Skin epidermis (tissue), 12 donors: ENCODE results near the gene FAF1.
"Not testable (repeated sequence)": the region's sequence is repeated elsewhere in the genome, so short reads cannot be mapped to it uniquely, and the experiment has no call there.

ENCODE experiments used
- H3K27ac ChIP-seq, 21 experiments: fragments of 200-600 bp; sonication (generic) in 11 of 21; one replicate each; pipeline ENCODE4 v1.5.0; 2020; ENCODE audit warnings: mild to moderate bottlenecking in 3 of 21, inconsistent platforms in 2 of 21, moderate library complexity in 2 of 21
- H3K4me3 ChIP-seq, 7 experiments: fragments of 200-600 bp; sonication (generic) in 2 of 7; one replicate each; pipeline ENCODE4 v1.5.0; 2020; ENCODE audit warnings: inconsistent platforms in 2 of 7, mild to moderate bottlenecking in 2 of 7, moderate library complexity in 1 of 7

FAF1 gene

GRCh38 chr1:50727578-50727977 lies 232.5 kb downstream of the FAF1 start:
- not testable (repeated sequence) for H3K4me3 ChIP-seq, H3K27ac ChIP-seq

- peak overlapping the region in 4 of 21 experiments; percentile 20 to 59 (median 38) for H3K27ac ChIP-seq
- no peak overlapping the region for H3K4me3 ChIP-seq
These were observed 235.3 kb downstream of the FAF1 start for GRCh38 chr1:50724626-50725286.

- H3K27ac ChIP-seq: no peak overlapping the region
These were observed 239.5 kb downstream of the FAF1 start for GRCh38 chr1:50720457-50721053.

GRCh38 chr1:50719126-50719525 lies 240.9 kb downstream of the FAF1 start:
- H3K4me3 ChIP-seq: no peak overlapping the region
- no peak overlapping the region for H3K27ac ChIP-seq

More at GRCh38 chr1:50720457-50721053, 239.5 kb downstream of the FAF1 start:
- no peak overlapping the region for H3K4me3 ChIP-seq

- H3K4me3 ChIP-seq: no peak overlapping the region
- H3K27ac ChIP-seq: no peak overlapping the region
These were observed 242.7 kb downstream of the FAF1 start for GRCh38 chr1:50717327-50717726.

DNA sequence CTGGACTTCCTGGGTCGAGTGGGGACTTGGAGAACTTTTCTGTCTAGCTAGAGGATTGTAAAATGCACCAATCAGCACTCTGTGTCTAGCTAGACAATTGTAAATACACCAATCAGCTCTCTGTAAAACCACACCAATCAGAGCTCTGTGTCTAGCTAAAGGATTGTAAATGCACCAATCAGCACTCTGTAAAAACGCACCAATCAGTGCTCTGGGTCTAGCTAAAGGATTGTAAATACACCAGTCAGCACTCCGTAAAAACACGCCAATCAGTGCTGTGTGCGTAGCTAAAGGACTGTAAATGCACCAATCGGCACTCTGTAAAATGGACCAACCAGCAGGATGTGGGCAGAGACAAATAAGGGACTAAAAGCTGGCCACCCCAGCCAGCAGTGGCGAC lies 243.6 kb downstream of the FAF1 start:
- not testable (repeated sequence) for H3K27ac ChIP-seq, H3K4me3 ChIP-seq

GRCh38 chr1:50710099-50710498 lies 250.0 kb downstream of the FAF1 start:
- Histone ChIP-seq H3K27ac (no peak overlapping the region), H3K4me3 (no peak overlapping the region)

GRCh38 chr1:50707824-50708223 lies 252.2 kb downstream of the FAF1 start:
- H3K4me3 ChIP-seq: no peak overlapping the region
- no peak overlapping the region for H3K27ac ChIP-seq

DNA sequence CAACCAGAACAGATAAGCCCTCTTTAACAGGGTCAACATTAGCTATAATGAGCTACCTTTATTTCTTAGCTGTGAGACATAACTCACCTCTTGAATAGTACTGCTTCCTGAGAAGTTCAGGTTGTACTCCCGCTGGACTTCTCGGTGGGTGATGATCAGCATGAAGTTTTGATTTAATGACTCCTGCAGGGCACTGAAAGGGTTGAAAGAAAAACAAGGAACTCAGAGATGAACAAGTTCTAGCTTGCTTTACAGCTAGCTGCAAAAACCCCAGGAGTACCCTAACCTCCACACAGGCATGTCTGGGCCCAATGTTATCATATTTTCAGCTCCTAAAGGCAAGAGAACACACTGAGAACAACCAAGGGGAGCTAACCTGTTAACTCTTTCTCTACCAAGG lies 254.4 kb downstream of the FAF1 start:
- Histone ChIP-seq H3K4me3 (no peak overlapping the region), H3K27ac (no peak overlapping the region)

- no peak overlapping the region for H3K27ac ChIP-seq
- no peak overlapping the region for H3K4me3 ChIP-seq
These were observed 255.0 kb downstream of the FAF1 start for GRCh38 chr1:50705041-50705440.

DNA sequence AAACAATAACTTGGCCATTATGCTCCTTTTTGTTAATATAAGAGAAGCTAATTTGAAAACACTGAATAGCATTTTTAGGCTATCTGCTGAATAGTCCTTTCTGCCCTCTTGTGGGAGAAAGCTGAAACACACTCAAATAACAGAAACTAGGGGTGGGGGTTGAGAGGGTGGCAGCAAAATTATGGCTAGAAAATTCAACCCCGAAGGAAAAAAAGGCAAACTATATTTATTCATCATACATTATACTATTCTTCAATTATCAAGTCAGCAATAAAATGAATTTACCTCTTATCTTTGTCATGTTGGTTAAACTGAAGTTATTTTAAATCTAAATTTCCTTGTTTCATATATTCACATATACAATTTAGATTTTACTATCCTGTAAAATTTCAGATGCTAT lies 255.9 kb downstream of the FAF1 start:
- no peak overlapping the region for H3K27ac ChIP-seq

DNA sequence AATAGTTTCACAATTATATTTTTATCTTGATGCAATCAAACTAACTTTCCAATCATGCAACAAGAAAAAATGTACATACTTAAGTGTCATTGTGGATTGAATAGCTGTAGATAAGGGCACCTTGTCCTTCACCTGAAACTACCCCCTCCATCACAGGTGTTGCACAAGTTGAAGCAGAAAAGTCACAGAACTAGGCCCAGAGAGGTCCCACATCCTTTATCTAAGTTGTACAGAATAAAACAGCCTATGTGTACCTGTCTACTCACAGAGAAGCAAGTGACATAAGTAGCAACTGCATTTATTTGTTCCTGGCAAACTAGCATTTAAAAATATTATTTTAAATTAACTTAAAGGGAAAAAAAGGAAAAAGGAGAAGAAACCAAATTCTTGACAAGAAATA lies 256.8 kb downstream of the FAF1 start:
- Histone ChIP-seq H3K4me3 (no peak overlapping the region), H3K27ac (no peak overlapping the region)

More for the DNA sequence above, 255.9 kb downstream of the FAF1 start:
- H3K4me3 ChIP-seq: no peak overlapping the region

- no peak overlapping the region for H3K27ac ChIP-seq
- no peak overlapping the region for H3K4me3 ChIP-seq
These were observed 257.7 kb downstream of the FAF1 start for GRCh38 chr1:50702395-50702794.

DNA sequence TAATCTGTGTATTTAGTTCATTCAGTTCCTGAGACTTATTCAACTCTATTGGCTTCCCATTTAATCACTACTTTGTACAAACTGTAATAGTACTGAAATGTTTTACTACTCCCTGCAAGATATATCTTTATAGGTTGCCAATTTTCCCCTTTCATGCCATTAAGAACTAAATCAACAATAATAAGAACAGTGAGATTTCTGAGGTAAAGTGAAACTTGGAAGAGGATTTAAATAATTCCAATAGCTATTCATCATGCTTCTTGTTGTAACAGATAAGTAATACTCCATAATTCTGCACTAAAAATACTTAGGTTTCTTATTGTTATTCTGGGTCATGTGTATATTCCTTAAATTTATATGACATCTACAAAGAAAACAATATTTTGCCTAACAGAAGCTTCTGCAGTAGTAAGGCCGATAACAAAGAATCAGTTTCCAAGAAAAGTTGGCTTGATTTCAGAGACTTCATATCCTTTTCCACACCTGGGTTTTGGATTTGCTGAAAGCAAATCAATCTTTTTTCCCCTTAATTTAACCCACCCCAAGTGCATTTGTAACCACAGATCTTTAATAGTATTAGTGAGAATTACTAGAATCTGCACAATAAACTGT lies 258.3 kb downstream of the FAF1 start:
- Histone ChIP-seq H3K4me3 (no peak overlapping the region), H3K27ac (no peak overlapping the region)

DNA sequence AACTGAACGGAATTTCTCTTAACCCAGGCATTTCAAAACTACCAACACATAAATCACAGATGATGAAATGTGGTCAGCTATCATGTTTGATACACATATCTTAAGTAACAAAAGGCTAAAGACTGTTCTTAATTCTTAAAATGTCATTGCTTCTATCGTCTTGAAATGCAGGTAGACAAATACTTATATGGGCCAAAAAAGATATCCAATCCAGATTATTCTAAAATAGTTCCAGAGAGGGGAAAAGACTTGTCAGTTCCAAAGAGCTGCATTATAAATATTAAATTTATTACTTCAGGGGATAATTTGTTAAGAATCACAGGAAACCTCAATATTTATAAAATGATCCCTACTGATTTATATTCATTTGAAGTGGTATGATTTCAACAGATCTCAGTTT lies 259.4 kb downstream of the FAF1 start:
- no peak overlapping the region for H3K27ac ChIP-seq
- H3K4me3 ChIP-seq: no peak overlapping the region

DNA sequence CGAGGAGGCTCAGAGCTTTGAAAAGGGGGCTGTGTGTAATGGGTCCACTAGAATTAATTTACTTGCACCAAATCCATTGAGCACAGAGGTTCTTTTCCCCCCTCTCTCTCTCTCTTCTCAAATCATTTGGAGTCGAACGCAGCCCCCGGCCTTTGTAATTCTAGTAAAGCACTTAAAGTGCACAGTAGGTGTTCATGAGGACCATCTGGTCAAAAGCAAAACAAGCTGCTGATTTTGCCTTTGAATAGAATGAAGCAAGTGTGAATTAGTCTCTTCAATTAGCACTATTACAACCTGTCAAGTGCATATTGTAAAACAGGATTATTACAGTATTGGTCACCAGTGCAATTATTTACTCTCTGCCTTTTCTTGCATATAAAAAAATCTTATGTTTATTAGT lies 259.9 kb downstream of the FAF1 start:
- Histone ChIP-seq H3K4me3 (no peak overlapping the region), H3K27ac (no peak overlapping the region)

DNA sequence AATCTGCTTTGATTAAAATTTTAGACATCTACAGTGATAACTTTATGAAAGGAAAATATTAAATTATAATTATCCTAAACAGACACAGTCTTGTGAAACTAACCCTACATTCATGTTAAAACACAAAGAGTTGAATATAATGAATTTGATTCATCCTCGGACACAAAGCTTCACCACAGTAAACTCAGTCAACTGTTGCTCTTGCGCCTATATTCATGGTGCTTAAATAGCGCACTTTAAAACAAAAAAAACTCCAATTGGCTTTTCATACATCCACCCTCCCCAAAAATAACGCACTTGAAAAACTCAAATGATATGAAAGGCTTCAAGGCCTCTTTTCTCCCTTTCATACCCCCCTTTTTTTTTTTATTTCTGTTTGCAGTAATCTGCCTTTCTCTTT lies 260.3 kb downstream of the FAF1 start:
- Histone ChIP-seq H3K4me3 (no peak overlapping the region), H3K27ac (no peak overlapping the region)

GRCh38 chr1:50697440-50698421 lies 262.3 kb downstream of the FAF1 start:
- H3K4me3 ChIP-seq: no peak overlapping the region
- H3K27ac ChIP-seq: no peak overlapping the region

DNA sequence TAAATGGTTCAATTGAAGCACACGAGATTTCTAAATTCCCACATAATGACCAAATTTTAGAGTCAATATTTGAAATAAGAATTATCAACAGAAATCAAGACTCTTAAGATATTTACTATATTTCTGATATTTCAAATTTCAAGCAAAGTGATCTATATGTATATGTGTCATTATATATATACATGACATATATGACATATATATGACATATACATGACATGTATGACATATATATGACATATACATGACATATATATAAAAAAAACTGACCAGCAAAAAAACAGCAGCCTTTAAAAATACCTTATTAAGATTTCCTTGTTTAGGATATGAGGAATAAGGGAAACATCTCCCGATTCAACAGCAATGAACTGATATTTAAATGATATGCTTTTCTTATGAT lies 266.2 kb downstream of the FAF1 start:
- Histone ChIP-seq H3K27ac (no peak overlapping the region), H3K4me3 (no peak overlapping the region)

GRCh38 chr1:50684185-50684584 lies 275.9 kb downstream of the FAF1 start:
- H3K4me3 ChIP-seq: no peak overlapping the region
- H3K27ac ChIP-seq: no peak overlapping the region
